ENCODE results near the gene NADK. TPM values are rescaled to one million over a fixed set of nuclear protein-coding genes. Genes with fewer than 3 reads are reported as not detected.
A peak's percentile ranks its signal among the peaks of the same experiment; 100 is the strongest.
"Not testable (repeated sequence)": the region's sequence is repeated elsewhere in the genome, so short reads cannot be mapped to it uniquely, and the experiment has no call there.

The NADK gene
- total and polyA plus RNA-seq, 2 donors (not counting 1 experiment from before 2014, with no cell fraction given), result 149 to 184 TPM

GRCh38 chr1:1748686-1749321 lies 29.5 kb downstream of the NADK start:
- Mint-ChIP-seq H3K4me3 (peak overlapping the region; percentile 50), H3K9me3 (ENCODE audit: insufficient read depth) (no peaks in the 10 kb centered on the region), H3K27ac (peak overlapping the region; percentile 71), H3K27me3 (no peaks in the 10 kb centered on the region), H3K4me1 (peaks cover 5% of the 10 kb centered on the region)
- Histone ChIP-seq H3K27me3 (replicated peaks in 1 of 4; ENCODE audit: control extremely low read depth in 1 of 4, control insufficient read depth in 3 of 4, insufficient read depth in 4 of 4, low read length in 3 of 4) (no peaks in the 10 kb centered on the region), H3K27ac (ENCODE audit: low read length in 2 of 2) (no peak overlapping the region), H3K4me1 (ENCODE audit: control insufficient read depth in 2 of 2, insufficient read depth in 2 of 2, low read length in 2 of 2) (no peaks in the 10 kb centered on the region), H3K4me2 (replicated peaks; ENCODE audit: low read depth, low read length, poor library complexity, severe bottlenecking) (no peak overlapping the region), H3K9ac (ENCODE audit: low read length) (no peak overlapping the region), H4K20me1 (ENCODE audit: control insufficient read depth, insufficient read depth, low read length, poor library complexity, severe bottlenecking) (peaks cover 11% of the 10 kb centered on the region), H3K79me2 (ENCODE audit: control insufficient read depth, insufficient read depth, low read length) (no peaks in the 10 kb centered on the region), H3K36me3 (replicated peaks in 1 of 2; ENCODE audit: control extremely low read depth in 1 of 2, control insufficient read depth in 1 of 2, extremely low read depth in 1 of 2, insufficient read depth in 2 of 2, low read length in 1 of 2) (peaks cover 0 to 14% of the 10 kb centered on the region in 2 experiments), H3K9me3 (ENCODE audit: control extremely low read depth in 1 of 3, control insufficient read depth in 2 of 3, insufficient read depth in 1 of 3, low read length in 2 of 3) (no peaks in the 10 kb centered on the region), H2AFZ (ENCODE audit: insufficient read depth, low read depth, low read length, poor library complexity, severe bottlenecking) (no peak overlapping the region), H3K4me3 (ENCODE audit: control extremely low read depth in 1 of 5, extremely low read depth in 1 of 5, insufficient read depth in 1 of 5, low read depth in 2 of 5, low read length in 4 of 5) (no peak overlapping the region)
- intact Hi-C loops (cut with micrococcal nuclease), result no loop called here
- 87% methylated on average over 12 of the region's 18 CpGs for WGBS (ENCODE audit: insufficient coverage)
- ATAC-seq (ENCODE audit: low read depth) (no peak), DNase-seq (no peak)
- no peak for TF ChIP-seq CTCF (IDR thresholded peaks at IDR 0.05)
- no peak for TF ChIP-seq EZH2 (IDR thresholded peaks at IDR 0.05; ENCODE audit: borderline replicate concordance, insufficient read depth, low read depth, low read length, poor library complexity, severe bottlenecking)
- ChIA-PET CTCF (no interaction called here), POLR2A (no interaction called here)

- H3K4me1 Mint-ChIP-seq; H3K4me2 ChIP-seq (replicated peaks; ENCODE audit: low read depth, low read length, poor library complexity, severe bottlenecking); CTCF ChIA-PET; DNase-seq; H3K27ac Mint-ChIP-seq; H3K9me3 Mint-ChIP-seq (ENCODE audit: insufficient read depth); H3K36me3 ChIP-seq (replicated peaks in 1 of 2; ENCODE audit: control extremely low read depth in 1 of 2, control insufficient read depth in 1 of 2, extremely low read depth in 1 of 2, insufficient read depth in 2 of 2, low read length in 1 of 2); H4K20me1 ChIP-seq (ENCODE audit: control insufficient read depth, insufficient read depth, low read length, poor library complexity, severe bottlenecking); H3K9me3 ChIP-seq (ENCODE audit: control extremely low read depth in 1 of 3, control insufficient read depth in 2 of 3, insufficient read depth in 1 of 3, low read length in 2 of 3); H3K27me3 Mint-ChIP-seq; H3K79me2 ChIP-seq (ENCODE audit: control insufficient read depth, insufficient read depth, low read length); H3K27me3 ChIP-seq (replicated peaks in 1 of 4; ENCODE audit: control extremely low read depth in 1 of 4, control insufficient read depth in 3 of 4, insufficient read depth in 4 of 4, low read length in 3 of 4); H2AFZ ChIP-seq (ENCODE audit: insufficient read depth, low read depth, low read length, poor library complexity, severe bottlenecking); H3K4me1 ChIP-seq (ENCODE audit: control insufficient read depth in 2 of 2, insufficient read depth in 2 of 2, low read length in 2 of 2); intact Hi-C loops (cut with micrococcal nuclease): not testable (repeated sequence)
- POLR2A ChIA-PET, result interaction anchor here (0.6 to 0.7 kb wide), 4 partner anchors 20 to 131 kb away, joined by 3 to 5 read pairs (median 4); partner anchors contain the start of gene MIB2
- Histone ChIP-seq H3K9ac (ENCODE audit: low read length) (peak overlapping the region; percentile 58), H3K27ac (ENCODE audit: low read length in 2 of 2) (peak overlapping the region; percentile 80 to 90), H3K4me3 (ENCODE audit: control extremely low read depth in 1 of 5, extremely low read depth in 1 of 5, insufficient read depth in 1 of 5, low read depth in 2 of 5, low read length in 4 of 5) (peak overlapping the region in 2 of 5 experiments; percentile 37 to 57)
- peak; percentile 78 for ATAC-seq (ENCODE audit: low read depth)
- H3K4me3 Mint-ChIP-seq, result peak overlapping the region; percentile 69
- WGBS (ENCODE audit: insufficient coverage), result no CpG with 5 or more reads among the region's 35 CpGs
Observed at GRCh38 chr1:1746566-1746909, 31.7 kb downstream of the NADK start.

- H3K9me3 Mint-ChIP-seq (ENCODE audit: insufficient read depth); H3K4me2 ChIP-seq (replicated peaks; ENCODE audit: low read depth, low read length, poor library complexity, severe bottlenecking); H3K9me3 ChIP-seq (ENCODE audit: control extremely low read depth in 1 of 3, control insufficient read depth in 2 of 3, insufficient read depth in 1 of 3, low read length in 2 of 3); H2AFZ ChIP-seq (ENCODE audit: insufficient read depth, low read depth, low read length, poor library complexity, severe bottlenecking); intact Hi-C loops (cut with micrococcal nuclease); H3K79me2 ChIP-seq (ENCODE audit: control insufficient read depth, insufficient read depth, low read length); CTCF ChIA-PET; H3K27me3 ChIP-seq (replicated peaks in 1 of 4; ENCODE audit: control extremely low read depth in 1 of 4, control insufficient read depth in 3 of 4, insufficient read depth in 4 of 4, low read length in 3 of 4); H3K27me3 Mint-ChIP-seq; H3K4me1 ChIP-seq (ENCODE audit: control insufficient read depth in 2 of 2, insufficient read depth in 2 of 2, low read length in 2 of 2); H4K20me1 ChIP-seq (ENCODE audit: control insufficient read depth, insufficient read depth, low read length, poor library complexity, severe bottlenecking); H3K4me1 Mint-ChIP-seq; H3K36me3 ChIP-seq (replicated peaks in 1 of 2; ENCODE audit: control extremely low read depth in 1 of 2, control insufficient read depth in 1 of 2, extremely low read depth in 1 of 2, insufficient read depth in 2 of 2, low read length in 1 of 2): not testable (repeated sequence)
- POLR2A ChIA-PET, result interaction anchor here (0.6 to 0.7 kb wide), 4 partner anchors 21 to 131 kb away, joined by 3 to 5 read pairs (median 4); partner anchors contain the start of gene MIB2
- Histone ChIP-seq H3K4me3 (ENCODE audit: control extremely low read depth in 1 of 5, extremely low read depth in 1 of 5, insufficient read depth in 1 of 5, low read depth in 2 of 5, low read length in 4 of 5) (peak overlapping the region in 3 of 5 experiments; percentile 36 to 57 (median 37)), H3K9ac (ENCODE audit: low read length) (peak overlapping the region; percentile 58), H3K27ac (ENCODE audit: low read length in 2 of 2) (peak overlapping the region; percentile 80 to 90)
- ATAC-seq (ENCODE audit: low read depth) (peak; percentile 76), DNase-seq (peak; percentile 92)
- H3K4me3 Mint-ChIP-seq, result peak overlapping the region; percentile 69
- peak overlapping the region; percentile 86 for H3K27ac Mint-ChIP-seq
- WGBS (ENCODE audit: insufficient coverage), result 0% methylated on average over 25 of the region's 101 CpGs
Observed at GRCh38 chr1:1745651-1746565, 32.4 kb downstream of the NADK start.
